Dendritic cell treated with granulocyte-macrophage colony-stimulating factor and Interleukin-4, amounts not matched to agents 40 ng/mL and 50 ng/mL, for 4 days (primary cell): ENCODE measurements around the gene HAAO.
A peak's percentile ranks its signal among the peaks of the same experiment; 100 is the strongest.
"Not testable (repeated sequence)": the region's sequence is repeated elsewhere in the genome, so short reads cannot be mapped to it uniquely, and the experiment has no call there.

ENCODE experiments used
- H3K27ac Mint-ChIP-seq: one replicate; pipeline ENCODE4 v1.8.0; 2022; ENCODE audit warnings: mild to moderate bottlenecking, mixed read lengths
- H3K27me3 Mint-ChIP-seq: one replicate; pipeline ENCODE4 v1.8.0; 2022; ENCODE audit warnings: mild to moderate bottlenecking, mixed read lengths
- H3K36me3 Mint-ChIP-seq: one replicate; pipeline ENCODE4 v1.8.0; 2022; ENCODE audit warnings: low read depth, mixed read lengths
- H3K4me1 Mint-ChIP-seq: one replicate; pipeline ENCODE4 v1.8.0; 2022; ENCODE audit warnings: low read depth, mixed read lengths
- H3K4me3 Mint-ChIP-seq: one replicate; pipeline ENCODE4 v1.8.0; 2022; ENCODE audit warnings: mild to moderate bottlenecking, moderate library complexity, mixed read lengths
- H3K9me3 Mint-ChIP-seq: one replicate; pipeline ENCODE4 v1.8.0; 2022; ENCODE audit warnings: mixed read lengths
- intact Hi-C: fragments of 100-400 bp; cut with micrococcal nuclease; formaldehyde crosslinking; loops from one replicate; pipeline ENCODE4 v1.15.0; 2022

HAAO gene

GRCh38 chr2:42792583-42793333 lies at the start of gene HAAO:
TSS of gene HAAO (minus strand) at chr2:42792583. CDS start at chr2:42792536, 47 bp downstream.
- Mint-ChIP-seq H3K9me3 (no peaks in the 10 kb centered on the region), H3K27me3 (no peaks in the 10 kb centered on the region), H3K4me3 (peak within 1 kb of the TSS; percentile 93), H3K4me1 (peaks cover 45% of the 10 kb centered on the region), H3K36me3 (peaks cover 75% of the 10 kb centered on the region), H3K27ac (peak within 1 kb of the TSS; percentile 95)
- intact Hi-C loops: loop anchor here (2.0 to 10.0 kb wide), 3 partner anchors 18 to 278 kb away; no protein-coding TSS in a partner anchor

GRCh38 chr2:42841344-42841743 lies 49.0 kb upstream of the HAAO start:
- Mint-ChIP-seq H3K27ac (no peak overlapping the region), H3K36me3 (no peaks in the 10 kb centered on the region), H3K4me1 (peaks cover 26% of the 10 kb centered on the region), H3K4me3 (no peak overlapping the region), H3K9me3 (no peaks in the 10 kb centered on the region), H3K27me3 (peaks cover 10% of the 10 kb centered on the region)
- intact Hi-C loops: no loop called here

GRCh38 chr2:42840760-42841159 lies 48.4 kb upstream of the HAAO start:
- H3K27me3 Mint-ChIP-seq: peaks cover 8% of the 10 kb centered on the region
- H3K4me3 Mint-ChIP-seq: no peak overlapping the region
- H3K27ac Mint-ChIP-seq: no peak overlapping the region
- H3K36me3 Mint-ChIP-seq: no peaks in the 10 kb centered on the region
- intact Hi-C loops: no loop called here
- peaks cover 32% of the 10 kb centered on the region for H3K4me1 Mint-ChIP-seq
- no peaks in the 10 kb centered on the region for H3K9me3 Mint-ChIP-seq

- intact Hi-C loops: no loop called here
- Mint-ChIP-seq H3K4me3 (no peak overlapping the region), H3K4me1 (peaks cover 37% of the 10 kb centered on the region), H3K27me3 (peaks cover 3% of the 10 kb centered on the region), H3K9me3 (no peaks in the 10 kb centered on the region), H3K27ac (no peak overlapping the region), H3K36me3 (no peaks in the 10 kb centered on the region)
Observed at GRCh38 chr2:42839809-42840501, 47.6 kb upstream of the HAAO start.

GRCh38 chr2:42838133-42838532 lies 45.8 kb upstream of the HAAO start:
- Mint-ChIP-seq H3K9me3 (no peaks in the 10 kb centered on the region), H3K4me1 (peaks cover 33% of the 10 kb centered on the region), H3K36me3 (no peaks in the 10 kb centered on the region), H3K27me3 (no peaks in the 10 kb centered on the region), H3K27ac (no peak overlapping the region), H3K4me3 (no peak overlapping the region)
- intact Hi-C loops: no loop called here

- no peaks in the 10 kb centered on the region for H3K9me3 Mint-ChIP-seq
- intact Hi-C loops: no loop called here
- no peaks in the 10 kb centered on the region for H3K36me3 Mint-ChIP-seq
- peaks cover 19% of the 10 kb centered on the region for H3K4me1 Mint-ChIP-seq
- H3K4me3 Mint-ChIP-seq: peak overlapping the region; percentile 14
- H3K27ac Mint-ChIP-seq: peak overlapping the region; percentile 79
- no peaks in the 10 kb centered on the region for H3K27me3 Mint-ChIP-seq
Observed at GRCh38 chr2:42835577-42836371, 43.4 kb upstream of the HAAO start.

GRCh38 chr2:42834161-42834560 lies 41.8 kb upstream of the HAAO start:
- Mint-ChIP-seq H3K4me1 (peaks cover 23% of the 10 kb centered on the region), H3K4me3 (no peak overlapping the region), H3K9me3 (no peaks in the 10 kb centered on the region), H3K27me3 (peaks cover 3% of the 10 kb centered on the region), H3K27ac (no peak overlapping the region), H3K36me3 (no peaks in the 10 kb centered on the region)
- intact Hi-C loops: no loop called here

- H3K4me1 Mint-ChIP-seq: peaks cover 40% of the 10 kb centered on the region
- intact Hi-C loops: no loop called here
- H3K36me3 Mint-ChIP-seq: no peaks in the 10 kb centered on the region
- H3K9me3 Mint-ChIP-seq: no peaks in the 10 kb centered on the region
- peaks cover 16% of the 10 kb centered on the region for H3K27me3 Mint-ChIP-seq
- H3K4me3 Mint-ChIP-seq: no peak overlapping the region
- no peak overlapping the region for H3K27ac Mint-ChIP-seq
Observed at GRCh38 chr2:42832289-42832634, 39.9 kb upstream of the HAAO start.

GRCh38 chr2:42831575-42832288 lies 39.3 kb upstream of the HAAO start:
- H3K36me3 Mint-ChIP-seq, H3K4me3 Mint-ChIP-seq, H3K9me3 Mint-ChIP-seq, H3K27ac Mint-ChIP-seq, intact Hi-C loops: not testable (repeated sequence)
- peaks cover 36% of the 10 kb centered on the region for H3K4me1 Mint-ChIP-seq
- peaks cover 16% of the 10 kb centered on the region for H3K27me3 Mint-ChIP-seq

- Mint-ChIP-seq H3K27me3 (peaks cover 16% of the 10 kb centered on the region), H3K36me3 (no peaks in the 10 kb centered on the region), H3K4me3 (no peak overlapping the region), H3K4me1 (peaks cover 31% of the 10 kb centered on the region), H3K27ac (no peak overlapping the region), H3K9me3 (no peaks in the 10 kb centered on the region)
- intact Hi-C loops: no loop called here
Observed at GRCh38 chr2:42830922-42831574, 38.7 kb upstream of the HAAO start.

GRCh38 chr2:42829671-42830440 lies 37.5 kb upstream of the HAAO start:
- peaks cover 16% of the 10 kb centered on the region for H3K27me3 Mint-ChIP-seq
- no peaks in the 10 kb centered on the region for H3K9me3 Mint-ChIP-seq
- intact Hi-C loops: loop anchor here (2.0 to 10.0 kb wide), 5 partner anchors 397 to 779 kb away; partner anchors contain the start of gene ZFP36L2
- H3K27ac Mint-ChIP-seq: no peak overlapping the region
- peaks cover 22% of the 10 kb centered on the region for H3K4me1 Mint-ChIP-seq
- H3K4me3 Mint-ChIP-seq: no peak overlapping the region
- no peaks in the 10 kb centered on the region for H3K36me3 Mint-ChIP-seq

- intact Hi-C loops: loop anchor here (2.0 to 10.0 kb wide), 5 partner anchors 399 to 780 kb away; partner anchors contain the start of gene ZFP36L2
- Mint-ChIP-seq H3K36me3 (no peaks in the 10 kb centered on the region), H3K4me3 (no peak overlapping the region), H3K4me1 (peaks cover 22% of the 10 kb centered on the region), H3K9me3 (no peaks in the 10 kb centered on the region), H3K27me3 (peaks cover 16% of the 10 kb centered on the region), H3K27ac (no peak overlapping the region)
Observed at GRCh38 chr2:42828487-42829425, 36.4 kb upstream of the HAAO start.
